Osteoblast (primary cell): ENCODE results near the gene MBOAT1. TPM values are rescaled to one million over a fixed set of nuclear protein-coding genes. Genes with fewer than 3 reads are reported as not detected.

ENCODE experiments used
- DNase-seq: peaks from one replicate; pipeline ENCODE4 v3.0.0; 2011; ENCODE audit warnings: low spot score, mixed read lengths; ENCODE audit not compliant: insufficient read length; ENCODE audit errors: missing footprints
- H2AFZ ChIP-seq: 2 replicates; pipeline ENCODE4 v1.6.0; 2011; ENCODE audit warnings: mild to moderate bottlenecking, low read length
- H3K27ac ChIP-seq: 2 replicates; pipeline ENCODE4 v1.5.1; 2011; ENCODE audit warnings: mild to moderate bottlenecking, low read depth, low read length, moderate library complexity
- H3K27me3 ChIP-seq: 2 replicates; pipeline ENCODE4 v1.6.0; 2012; ENCODE audit warnings: mild to moderate bottlenecking, control low read depth, inconsistent platforms, low read length, moderate library complexity; ENCODE audit not compliant: insufficient read depth
- H3K36me3 ChIP-seq: 2 replicates; pipeline ENCODE4 v1.5.1; 2011; ENCODE audit warnings: mild to moderate bottlenecking, low read length, control low read depth, moderate library complexity; ENCODE audit not compliant: insufficient read depth
- H3K4me1 ChIP-seq: 2 replicates; pipeline ENCODE4 v1.5.1; 2011; ENCODE audit warnings: mild to moderate bottlenecking, low read length, control low read depth, moderate library complexity; ENCODE audit not compliant: insufficient read depth
- H3K4me2 ChIP-seq: 2 replicates; pipeline ENCODE4 v1.6.0; 2011; ENCODE audit warnings: mild to moderate bottlenecking, low read length; ENCODE audit not compliant: insufficient read depth
- H3K4me3 ChIP-seq: fragments of 200-600 bp; sonication (generic); 3 replicates; pipeline ENCODE4 v1.5.1; 2012; ENCODE audit warnings: mild to moderate bottlenecking, low read length, inconsistent platforms; ENCODE audit not compliant: insufficient read depth
- H3K79me2 ChIP-seq: 2 replicates; pipeline ENCODE4 v1.6.0; 2012; ENCODE audit warnings: mild to moderate bottlenecking, low read length, control low read depth, inconsistent platforms; ENCODE audit not compliant: insufficient read depth
- H3K9me3 ChIP-seq: 2 replicates; pipeline ENCODE4 v1.5.1; 2011; ENCODE audit warnings: low read depth, low read length, control low read depth
- H4K20me1 ChIP-seq: 2 replicates; pipeline ENCODE4 v1.6.0; 2012; ENCODE audit warnings: mild to moderate bottlenecking, low read length, control low read depth; ENCODE audit not compliant: insufficient read depth
- total RNA-seq: library from RNA; depleted of rRNA; stranded (reverse); fragments of >200 nt; gene quantifications from 2 replicates; pipeline ENCODE4 v1.2.3, GENCODE V29; 2012
- TF ChIP-seq, protein P1 (sequence below): IDR thresholded peaks from 2 replicates; pipeline ENCODE4 v1.5.1; 2011; ENCODE audit warnings: mild to moderate bottlenecking, low read depth, low read length, moderate library complexity; ENCODE audit errors: extremely low read depth

Gene MBOAT1, protein sequence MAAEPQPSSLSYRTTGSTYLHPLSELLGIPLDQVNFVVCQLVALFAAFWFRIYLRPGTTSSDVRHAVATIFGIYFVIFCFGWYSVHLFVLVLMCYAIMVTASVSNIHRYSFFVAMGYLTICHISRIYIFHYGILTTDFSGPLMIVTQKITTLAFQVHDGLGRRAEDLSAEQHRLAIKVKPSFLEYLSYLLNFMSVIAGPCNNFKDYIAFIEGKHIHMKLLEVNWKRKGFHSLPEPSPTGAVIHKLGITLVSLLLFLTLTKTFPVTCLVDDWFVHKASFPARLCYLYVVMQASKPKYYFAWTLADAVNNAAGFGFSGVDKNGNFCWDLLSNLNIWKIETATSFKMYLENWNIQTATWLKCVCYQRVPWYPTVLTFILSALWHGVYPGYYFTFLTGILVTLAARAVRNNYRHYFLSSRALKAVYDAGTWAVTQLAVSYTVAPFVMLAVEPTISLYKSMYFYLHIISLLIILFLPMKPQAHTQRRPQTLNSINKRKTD
- total RNA-seq, result 0.88 and 1.4 TPM in 2 replicates

DNA sequence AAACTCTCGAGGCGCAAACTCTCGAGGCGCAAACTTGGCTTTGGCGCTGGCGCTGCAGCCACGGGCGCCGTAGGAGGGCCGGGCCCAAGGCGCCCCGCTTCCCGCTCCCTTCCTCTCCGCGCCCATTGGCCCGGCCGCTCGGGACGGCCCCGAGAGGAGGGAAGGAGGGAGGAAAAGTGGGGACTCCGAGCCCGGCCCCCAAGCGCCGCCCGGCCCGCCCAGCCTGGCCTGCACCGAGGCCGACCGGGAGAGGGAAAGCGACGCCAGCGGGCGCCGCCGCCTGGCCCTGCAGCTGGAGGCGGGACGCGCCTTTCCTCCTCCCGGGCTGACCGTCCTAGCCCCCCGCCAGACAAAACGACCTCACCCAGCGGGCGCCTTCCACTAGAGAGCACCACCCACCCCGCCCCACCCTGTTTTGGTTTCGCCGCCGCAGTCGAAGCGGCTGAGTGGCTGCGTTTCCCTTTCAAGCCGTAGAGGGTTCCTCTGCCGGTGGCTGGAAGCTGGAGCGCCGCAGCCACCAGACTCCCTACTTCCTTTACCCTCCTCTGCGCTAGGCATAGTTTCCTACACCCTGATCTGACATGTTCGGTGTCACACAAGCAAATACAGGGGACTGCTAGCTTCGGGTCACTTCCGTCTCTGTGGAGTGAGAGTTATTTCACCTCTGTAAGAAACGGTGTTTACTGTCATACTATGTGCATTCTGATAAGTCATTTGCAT lies at the start of gene MBOAT1:
TSS of gene MBOAT1 (minus strand) at position 78 of the 720 bp plus-strand sequence. CDS start 235 bp downstream, outside the sequence.
- H3K4me1 ChIP-seq, result peaks cover 7% of the 10 kb centered on the region
- H2AFZ ChIP-seq, result peak within 1 kb of the TSS; percentile 98
- TF ChIP-seq, protein P1, sequence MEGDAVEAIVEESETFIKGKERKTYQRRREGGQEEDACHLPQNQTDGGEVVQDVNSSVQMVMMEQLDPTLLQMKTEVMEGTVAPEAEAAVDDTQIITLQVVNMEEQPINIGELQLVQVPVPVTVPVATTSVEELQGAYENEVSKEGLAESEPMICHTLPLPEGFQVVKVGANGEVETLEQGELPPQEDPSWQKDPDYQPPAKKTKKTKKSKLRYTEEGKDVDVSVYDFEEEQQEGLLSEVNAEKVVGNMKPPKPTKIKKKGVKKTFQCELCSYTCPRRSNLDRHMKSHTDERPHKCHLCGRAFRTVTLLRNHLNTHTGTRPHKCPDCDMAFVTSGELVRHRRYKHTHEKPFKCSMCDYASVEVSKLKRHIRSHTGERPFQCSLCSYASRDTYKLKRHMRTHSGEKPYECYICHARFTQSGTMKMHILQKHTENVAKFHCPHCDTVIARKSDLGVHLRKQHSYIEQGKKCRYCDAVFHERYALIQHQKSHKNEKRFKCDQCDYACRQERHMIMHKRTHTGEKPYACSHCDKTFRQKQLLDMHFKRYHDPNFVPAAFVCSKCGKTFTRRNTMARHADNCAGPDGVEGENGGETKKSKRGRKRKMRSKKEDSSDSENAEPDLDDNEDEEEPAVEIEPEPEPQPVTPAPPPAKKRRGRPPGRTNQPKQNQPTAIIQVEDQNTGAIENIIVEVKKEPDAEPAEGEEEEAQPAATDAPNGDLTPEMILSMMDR, result no peak
- H3K9me3 ChIP-seq, result no peaks in the 10 kb centered on the region
- no peaks in the 10 kb centered on the region for H3K27me3 ChIP-seq
- peak; percentile 96 for DNase-seq
- H3K27ac ChIP-seq, result peak within 1 kb of the TSS; percentile 35
- no peaks in the 10 kb centered on the region for H3K36me3 ChIP-seq
- H3K4me3 ChIP-seq, result peak within 1 kb of the TSS; percentile 81
- H3K79me2 ChIP-seq, result no peaks in the 10 kb centered on the region
- peak within 1 kb of the TSS; percentile 95 for H3K4me2 ChIP-seq
- H4K20me1 ChIP-seq, result no peaks in the 10 kb centered on the region

DNA sequence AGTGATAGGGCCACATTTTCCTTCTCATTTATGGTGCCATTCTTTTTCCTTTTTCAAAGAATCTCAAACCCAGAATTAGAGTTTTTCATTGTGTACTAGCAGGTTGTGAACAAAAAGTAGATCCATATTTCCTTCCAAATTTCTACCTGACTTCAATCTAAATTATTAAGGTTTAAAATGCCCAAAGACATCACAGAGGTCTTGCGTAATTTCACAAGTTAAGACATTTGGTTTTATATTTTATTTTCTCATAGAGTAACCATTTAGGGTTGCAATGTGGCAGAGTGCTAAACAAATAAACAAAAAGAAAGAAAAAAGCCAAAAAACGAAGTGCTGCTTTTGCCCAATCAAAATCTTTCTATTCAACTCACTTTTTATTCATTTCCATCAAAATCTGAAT lies 49.4 kb upstream of the MBOAT1 start:
- no peaks in the 10 kb centered on the region for H3K9me3 ChIP-seq
- H3K36me3 ChIP-seq, result no peaks in the 10 kb centered on the region
- H3K4me3 ChIP-seq, result no peak overlapping the region
- DNase-seq, result no peak
- H2AFZ ChIP-seq, result no peak overlapping the region
- H3K27ac ChIP-seq, result no peak overlapping the region
- no peak overlapping the region for H3K4me2 ChIP-seq
- H4K20me1 ChIP-seq, result no peaks in the 10 kb centered on the region
- no peaks in the 10 kb centered on the region for H3K27me3 ChIP-seq
- no peaks in the 10 kb centered on the region for H3K4me1 ChIP-seq
- TF ChIP-seq, protein P1, result no peak
- H3K79me2 ChIP-seq, result no peaks in the 10 kb centered on the region

DNA sequence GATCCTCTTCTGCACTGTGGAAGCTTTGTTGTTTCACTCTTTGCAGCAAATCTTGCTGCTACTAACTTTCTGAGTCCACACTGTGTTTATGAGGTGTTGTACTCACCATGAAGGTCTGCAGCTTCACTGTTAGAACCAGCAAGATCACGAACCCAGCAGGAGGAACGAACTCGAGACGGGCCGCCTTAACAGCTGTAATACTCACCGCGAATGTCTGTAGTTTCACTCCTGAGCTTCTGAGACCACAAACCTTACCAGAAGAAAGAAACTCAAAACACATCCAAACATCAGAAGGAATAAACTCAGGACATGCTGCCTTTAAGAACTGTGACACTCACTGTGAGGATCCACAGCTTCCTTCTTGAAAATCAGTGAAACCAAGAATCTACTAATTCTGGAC lies 48.1 kb upstream of the MBOAT1 start:
- Histone ChIP-seq H3K27me3 (no peaks in the 10 kb centered on the region), H3K79me2 (no peaks in the 10 kb centered on the region), H3K4me3 (no peak overlapping the region), H3K9me3 (no peaks in the 10 kb centered on the region), H4K20me1 (no peaks in the 10 kb centered on the region), H3K36me3 (no peaks in the 10 kb centered on the region), H3K4me1 (no peaks in the 10 kb centered on the region), H3K4me2 (no peak overlapping the region), H3K27ac (no peak overlapping the region), H2AFZ (no peak overlapping the region)
- no peak for DNase-seq
- TF ChIP-seq, protein P1, result no peak
